SK-N-SH (cell line): ENCODE data around the gene MPZ. TPM values are rescaled to one million over a fixed set of nuclear protein-coding genes. Genes with fewer than 3 reads are reported as not detected.
"Not testable (repeated sequence)": the region's sequence is repeated elsewhere in the genome, so short reads cannot be mapped to it uniquely, and the experiment has no call there.

Experiments
- CTCF ChIA-PET: fragments of 300-600, 350-600 bp; formaldehyde crosslinking; extraction: SDS; loops from one replicate; lab custom pipeline; 2021; lab: Yijun Ruan, JAX
- POLR2A ChIA-PET: fragments of 350-600 bp; sonication (Branson Sonifier 250); formaldehyde crosslinking; extraction: SDS; loops from one replicate; lab custom pipeline; 2020; ENCODE audit warnings: antibody characterized with exemption, inconsistent platforms; lab: Yijun Ruan, JAX
- DNase-seq: peaks from one replicate; pipeline ENCODE4 v3.0.0; 2012
- H2AFZ ChIP-seq: fragments of 200-600 bp; sonication (generic); 2 replicates; pipeline ENCODE4 v1.8.1; 2016; ENCODE audit warnings: antibody characterized with exemption, mild to moderate bottlenecking, low read depth
- H3F3A ChIP-seq: fragments of 200-600 bp; sonication (generic); replicated peaks from 2 replicates; pipeline ENCODE3; 2016; ENCODE audit warnings: antibody characterized with exemption, mild to moderate bottlenecking; ENCODE audit not compliant: insufficient read depth
- H3K27ac ChIP-seq, 2 experiments: fragments of 200-500 bp in 1 of 2; fragments of 200-600 bp in 1 of 2; sonication (Bioruptor generic) in 1 of 2; sonication (generic), shearing (Covaris generic) in 1 of 2; 2 replicates each; pipeline versions ENCODE4 v1.5.1 to v1.6.1; 2014 to 2016; ENCODE audit warnings: low read depth in 2 of 2, inconsistent platforms in 1 of 2, low read length in 1 of 2, mild to moderate bottlenecking in 1 of 2, mixed read lengths in 1 of 2
- H3K27me3 ChIP-seq: fragments of 200-600 bp; sonication (generic), shearing (Covaris generic); 2 replicates; pipeline ENCODE4 v1.6.1; 2016; ENCODE audit warnings: mixed run types; ENCODE audit not compliant: insufficient read depth
- H3K36me3 ChIP-seq, 2 experiments: fragments of 200-500 bp in 1 of 2; fragments of 200-600 bp in 1 of 2; sonication (Bioruptor generic) in 1 of 2; sonication (generic) in 1 of 2; replicated peaks in 1 of 2; 2 replicates each; pipeline versions ENCODE3 to v1.5.1; 2014 to 2016; ENCODE audit warnings: low read length in 1 of 2, mild to moderate bottlenecking in 1 of 2; ENCODE audit not compliant: insufficient read depth in 2 of 2, control insufficient read depth in 1 of 2
- H3K4me1 ChIP-seq, 2 experiments: fragments of 200-500 bp in 1 of 2; fragments of 200-600 bp in 1 of 2; sonication (Bioruptor generic) in 1 of 2; sonication (generic), shearing (Covaris generic) in 1 of 2; 2 replicates each; pipeline versions ENCODE4 v1.5.1 to v1.6.1; 2014 to 2016; ENCODE audit warnings: low read depth in 1 of 2, low read length in 1 of 2, mixed run types in 1 of 2; ENCODE audit not compliant: insufficient read depth in 2 of 2, control insufficient read depth in 1 of 2
- H3K4me2 ChIP-seq: fragments of 200-600 bp; sonication (generic), shearing (Covaris generic); 2 replicates; pipeline ENCODE4 v1.6.1; 2017; ENCODE audit warnings: mixed run types
- H3K4me3 ChIP-seq, 2 experiments: fragments of 200-500 bp in 1 of 2; fragments of 200-600 bp in 1 of 2; sonication (Bioruptor generic) in 1 of 2; sonication (generic), shearing (Covaris generic) in 1 of 2; 2 replicates each; pipeline versions ENCODE4 v1.5.1 to v1.8.1; 2014 to 2016; ENCODE audit warnings: low read depth in 2 of 2, inconsistent platforms in 1 of 2, low read length in 1 of 2, mild to moderate bottlenecking in 1 of 2, mixed read lengths in 1 of 2, moderate library complexity in 1 of 2
- H3K79me2 ChIP-seq: fragments of 200-600 bp; sonication (generic); 2 replicates; pipeline ENCODE4 v1.8.1; 2017; ENCODE audit warnings: mild to moderate bottlenecking; ENCODE audit not compliant: insufficient read depth
- H3K9ac ChIP-seq: fragments of 200-600 bp; sonication (generic); 2 replicates; pipeline ENCODE4 v1.6.1; 2017; ENCODE audit warnings: mixed run types
- H3K9me2 ChIP-seq: fragments of 200-600 bp; sonication (generic); 2 replicates; pipeline ENCODE4 v1.6.1; 2017; ENCODE audit warnings: mixed run types
- H3K9me3 ChIP-seq: fragments of 200-600 bp; sonication (generic); 2 replicates; pipeline ENCODE4 v1.6.1; 2017; ENCODE audit warnings: mixed run types, mild to moderate bottlenecking, moderate library complexity
- H4K20me1 ChIP-seq: fragments of 200-600 bp; sonication (generic); 2 replicates; pipeline ENCODE4 v1.6.1; 2017; ENCODE audit warnings: mild to moderate bottlenecking, mixed run types; ENCODE audit not compliant: insufficient read depth
- WGBS: methylation state at CpG from one replicate; pipeline ENCODE4 v1.1.6; 2017; ENCODE audit warnings: low lambda C conversion rate; 5-methylcytosine and 5-hydroxymethylcytosine counted together
- polyA plus RNA-seq, 3 experiments: library from polyadenylated mRNA; depleted of rRNA; stranded (reverse); fragments of >200 nt; gene quantifications; 2 replicates each; pipeline ENCODE4 v1.2.3, GENCODE V29; 2012

The MPZ gene
- polyA plus RNA-seq, 1 of the 3 experiments (the other 2 are of a cell fraction), result 2.4 TPM

DNA sequence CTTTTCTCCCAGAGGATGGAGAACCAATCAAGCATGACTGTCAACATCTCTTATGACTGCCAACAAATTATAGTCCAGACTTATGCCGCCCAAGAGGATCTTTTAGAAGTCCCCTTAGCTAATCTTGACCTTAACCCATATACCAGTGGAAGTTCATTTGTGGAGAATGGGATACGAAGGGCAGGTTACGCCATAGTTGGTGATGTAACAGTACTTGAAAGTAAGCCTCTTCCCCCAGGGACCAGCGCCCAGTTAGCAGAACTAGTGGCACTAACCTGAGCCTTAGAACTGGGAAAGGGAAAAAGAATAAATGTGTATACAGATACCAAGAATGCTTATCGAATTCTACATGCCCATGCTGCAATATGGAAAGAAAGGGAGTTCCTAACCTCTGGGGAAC lies 54.5 kb downstream of the MPZ start:
- peaks cover 29% of the 10 kb centered on the region for H3K27me3 ChIP-seq
- H3F3A ChIP-seq, H3K79me2 ChIP-seq, H3K36me3 ChIP-seq, H3K9ac ChIP-seq, CTCF ChIA-PET, H3K4me1 ChIP-seq, H3K4me2 ChIP-seq, H3K4me3 ChIP-seq, H2AFZ ChIP-seq, H4K20me1 ChIP-seq, DNase-seq, H3K9me2 ChIP-seq, POLR2A ChIA-PET, H3K27ac ChIP-seq, H3K9me3 ChIP-seq: not testable (repeated sequence)
- 7% methylated on average over 5 of the region's 5 CpGs for WGBS

Other genes with a start within 250 kb of the MPZ start
- 0.05 TPM in 1 of 2 replicates, not detected in the other for gene ARHGAP30, start 240.1 kb downstream of the MPZ start, polyA plus RNA-seq (2012; rRNA removed)
- 0.59 and 1.9 TPM in 2 replicates for gene NECTIN4, start 220.4 kb downstream of the MPZ start, polyA plus RNA-seq (2012; rRNA removed)
- 4.4 and 4.7 TPM in 2 replicates for gene KLHDC9, start 211.6 kb downstream of the MPZ start, polyA plus RNA-seq (2012; rRNA removed)
- gene PFDN2, start 191.9 kb downstream of the MPZ start, polyA plus RNA-seq (2012; rRNA removed), result 340 and 445 TPM in 2 replicates
- 38.7 and 48.9 TPM in 2 replicates for gene NIT1, start 191.9 kb downstream of the MPZ start, polyA plus RNA-seq (2012; rRNA removed)
- 43.1 and 45.0 TPM in 2 replicates for gene DEDD, start 177.3 kb downstream of the MPZ start, polyA plus RNA-seq (2012; rRNA removed)
- gene UFC1, start 156.0 kb downstream of the MPZ start, polyA plus RNA-seq (2012; rRNA removed), result 150 and 201 TPM in 2 replicates
- gene USP21, start 150.5 kb downstream of the MPZ start, polyA plus RNA-seq (2012; rRNA removed), result 24.5 and 26.8 TPM in 2 replicates
- gene PPOX, start 143.5 kb downstream of the MPZ start, polyA plus RNA-seq (2012; rRNA removed), result 30.7 and 47.3 TPM in 2 replicates
- 50.5 and 56.5 TPM in 2 replicates for gene B4GALT3, start 132.5 kb downstream of the MPZ start, polyA plus RNA-seq (2012; rRNA removed)
- gene ADAMTS4, start 110.9 kb downstream of the MPZ start, polyA plus RNA-seq (2012; rRNA removed), result 1.2 and 1.6 TPM in 2 replicates
- gene NDUFS2, start 107.6 kb downstream of the MPZ start, polyA plus RNA-seq (2012; rRNA removed), result 203 and 210 TPM in 2 replicates
- 0.34 and 0.61 TPM in 2 replicates for gene FCER1G, start 94.7 kb downstream of the MPZ start, polyA plus RNA-seq (2012; rRNA removed)
- not detected in 2 replicates for gene APOA2, start 86.3 kb downstream of the MPZ start, polyA plus RNA-seq (2012; rRNA removed)
- gene TOMM40L, start 83.9 kb downstream of the MPZ start, polyA plus RNA-seq (2012; rRNA removed), result 9.7 and 11.9 TPM in 2 replicates
- not detected in 2 replicates for gene NR1I3, start 71.8 kb downstream of the MPZ start, polyA plus RNA-seq (2012; rRNA removed)
- not detected in 2 replicates for gene PCP4L1, start 51.2 kb downstream of the MPZ start, polyA plus RNA-seq (2012; rRNA removed)
- gene SDHC, start 4.4 kb upstream of the MPZ start, polyA plus RNA-seq (2012; rRNA removed), result 195 and 341 TPM in 2 replicates
- not detected in 2 replicates for gene CFAP126, start 57.9 kb upstream of the MPZ start, polyA plus RNA-seq (2012; rRNA removed)
- 0.89 and 1.1 TPM in 2 replicates for gene FCGR2A, start 195.5 kb upstream of the MPZ start, polyA plus RNA-seq (2012; rRNA removed)
- 0.07 and 0.10 TPM in 2 replicates for gene HSPA6, start 214.6 kb upstream of the MPZ start, polyA plus RNA-seq (2012; rRNA removed)
- not detected in 2 replicates for gene FCGR3A, start 239.8 kb upstream of the MPZ start, polyA plus RNA-seq (2012; rRNA removed)